Activated CD4-positive, alpha-beta T cell treated with anti-CD3 and anti-CD28 coated beads, Interleukin-2, Interleukin-4, amounts not matched to agents 100 ng/mL and 50 ng/mL, durations not matched to agents 16 hours and 8 hours (primary cell): ENCODE data around the gene PDXP.
"Not testable (repeated sequence)": the region's sequence is repeated elsewhere in the genome, so short reads cannot be mapped to it uniquely, and the experiment has no call there.

Experiments used
- DNase-seq: peaks from one replicate; pipeline ENCODE4 v3.0.0-alpha.2; 2020; ENCODE audit warnings: low spot score

Gene PDXP

GRCh38 chr22:37647928-37648327 lies 10.6 kb upstream of the PDXP start:
- DNase-seq, result no peak

- no peak for DNase-seq
Measured at GRCh38 chr22:37650463-37651136, 7.9 kb upstream of the PDXP start.

GRCh38 chr22:37654563-37655251 lies 3.8 kb upstream of the PDXP start:
- DNase-seq, result no peak

- DNase-seq, result no peak
Measured at GRCh38 chr22:37655252-37655563, 3.3 kb upstream of the PDXP start.

GRCh38 chr22:37656583-37656982 lies 1.9 kb upstream of the PDXP start:
- not testable (repeated sequence) for DNase-seq

GRCh38 chr22:37657590-37658132 lies 862 bp upstream of the PDXP start:
- no peak for DNase-seq

GRCh38 chr22:37659066-37659896 lies 758 bp downstream of the PDXP start:
- DNase-seq, result no peak

GRCh38 chr22:37659897-37660708 lies 1.6 kb downstream of the PDXP start:
- DNase-seq, result no peak

GRCh38 chr22:37660709-37661045 lies 2.2 kb downstream of the PDXP start:
- DNase-seq, result no peak

GRCh38 chr22:37661160-37661924 lies 2.8 kb downstream of the PDXP start:
- DNase-seq, result no peak

GRCh38 chr22:37662039-37662438 lies 3.5 kb downstream of the PDXP start:
- DNase-seq, result no peak

- no peak for DNase-seq
Measured at GRCh38 chr22:37663521-37664140, 5.1 kb downstream of the PDXP start.

GRCh38 chr22:37664249-37665101 lies 6.0 kb downstream of the PDXP start:
- DNase-seq, result no peak

GRCh38 chr22:37665487-37665886 lies 7.0 kb downstream of the PDXP start:
- no peak for DNase-seq

GRCh38 chr22:37669586-37669985 lies 11.1 kb downstream of the PDXP start:
- no peak for DNase-seq

GRCh38 chr22:37672206-37672919 lies 13.8 kb downstream of the PDXP start:
- DNase-seq, result no peak

- no peak for DNase-seq
Measured at GRCh38 chr22:37672920-37673455, 14.5 kb downstream of the PDXP start.

GRCh38 chr22:37674248-37674647 lies 15.7 kb downstream of the PDXP start:
- no peak for DNase-seq
